Measurements from ENCODE around the gene PSG6. TPM values are rescaled to one million over a fixed set of nuclear protein-coding genes. Genes with fewer than 3 reads are reported as not detected.
"Not testable (repeated sequence)": the region's sequence is repeated elsewhere in the genome, so short reads cannot be mapped to it uniquely, and the experiment has no call there.

The PSG6 gene
- total RNA-seq (2021) = not detected in 2 replicates
- Bru-seq, nascent RNA = percentile 5 among the genes with signal in this experiment
- BruChase-seq, experiment 1, labeled RNA remaining after a 2-hour chase = percentile 4 among the genes with signal in this experiment
- BruChase-seq, experiment 2, labeled RNA remaining after a 6-hour chase = not detected
- long read RNA-seq = 0 reads

GRCh38 chr19:42917634-42918033 is at the start of gene PSG6:
TSS of gene PSG6 (minus strand) at chr19:42917894. CDS start at chr19:42917792, 102 bp downstream.
- BruUV-seq (replicated peaks); H2AFZ ChIP-seq; H3K27me3 ChIP-seq (ENCODE audit: insufficient read depth, low read depth); intact Hi-C loops (cut with micrococcal nuclease; ENCODE audit: unreplicated experiment); H3K4me1 ChIP-seq (replicated peaks; ENCODE audit: insufficient read depth); H3K4me3 ChIP-seq; H3K9me2 ChIP-seq (ENCODE audit: insufficient read depth); H3F3A ChIP-seq (ENCODE audit: insufficient read depth, low read depth); H4K20me1 ChIP-seq (ENCODE audit: insufficient read depth); POLR2A ChIA-PET (ENCODE audit: unreplicated experiment); H3K4me2 ChIP-seq; H3K9me3 ChIP-seq (ENCODE audit: insufficient read depth, low read depth); DNase-seq; H3K36me3 ChIP-seq (ENCODE audit: low read depth); CTCF ChIA-PET; H3K79me2 ChIP-seq (ENCODE audit: low read depth); H3K27ac ChIP-seq: not testable (repeated sequence)

GRCh38 chr19:42965176-42965575 is 47.5 kb upstream of the PSG6 start:
- POLR2A ChIA-PET (ENCODE audit: unreplicated experiment) = no interaction called here
- Histone ChIP-seq H3K79me2 (ENCODE audit: low read depth) (no peaks in the 10 kb centered on the region), H3K9me2 (ENCODE audit: insufficient read depth) (no peaks in the 10 kb centered on the region), H4K20me1 (ENCODE audit: insufficient read depth) (no peaks in the 10 kb centered on the region), H2AFZ (no peak overlapping the region), H3K36me3 (ENCODE audit: low read depth) (no peaks in the 10 kb centered on the region), H3F3A (ENCODE audit: insufficient read depth, low read depth) (no peaks in the 10 kb centered on the region), H3K9me3 (ENCODE audit: insufficient read depth, low read depth) (no peaks in the 10 kb centered on the region), H3K27me3 (ENCODE audit: insufficient read depth, low read depth) (no peaks in the 10 kb centered on the region; the same call in 1 of the 2 replicates), H3K4me1 (replicated peaks; ENCODE audit: insufficient read depth) (no peaks in the 10 kb centered on the region), H3K4me3 (no peak overlapping the region), H3K4me2 (no peak overlapping the region), H3K27ac (no peak overlapping the region)
- DNase-seq = no peak
- TF ChIP-seq CTCF (conservative IDR thresholded peaks at IDR 0.05) (no peak), EZH2 (IDR thresholded peaks at IDR 0.05; ENCODE audit: low read depth) (no peak)
- CTCF ChIA-PET = no interaction called here
- no TSS peak for BruUV-seq (replicated peaks)
- intact Hi-C loops (cut with micrococcal nuclease; ENCODE audit: unreplicated experiment) = no loop called here

- TF ChIP-seq CTCF (conservative IDR thresholded peaks at IDR 0.05) = no peak
- no peak for TF ChIP-seq EZH2 (IDR thresholded peaks at IDR 0.05; ENCODE audit: low read depth)
- Histone ChIP-seq H3K9me3 (ENCODE audit: insufficient read depth, low read depth) (no peaks in the 10 kb centered on the region), H3K9me2 (ENCODE audit: insufficient read depth) (no peaks in the 10 kb centered on the region), H3K27ac (no peak overlapping the region), H3K27me3 (ENCODE audit: insufficient read depth, low read depth) (no peaks in the 10 kb centered on the region; the same call in 1 of the 2 replicates), H3K4me3 (no peak overlapping the region), H3F3A (ENCODE audit: insufficient read depth, low read depth) (no peaks in the 10 kb centered on the region), H4K20me1 (ENCODE audit: insufficient read depth) (no peaks in the 10 kb centered on the region), H3K4me1 (replicated peaks; ENCODE audit: insufficient read depth) (no peaks in the 10 kb centered on the region), H3K4me2 (no peak overlapping the region), H3K79me2 (ENCODE audit: low read depth) (no peaks in the 10 kb centered on the region), H3K36me3 (ENCODE audit: low read depth) (no peaks in the 10 kb centered on the region), H2AFZ (no peak overlapping the region)
- intact Hi-C loops (cut with micrococcal nuclease; ENCODE audit: unreplicated experiment) = no loop called here
- no peak for DNase-seq
- BruUV-seq (replicated peaks) = no TSS peak
- ChIA-PET CTCF (no interaction called here), POLR2A (ENCODE audit: unreplicated experiment) (no interaction called here)
Observed at GRCh38 chr19:42961119-42961518, 43.4 kb upstream of the PSG6 start.

- H3F3A ChIP-seq (ENCODE audit: insufficient read depth, low read depth); CTCF ChIA-PET; H3K4me1 ChIP-seq (replicated peaks; ENCODE audit: insufficient read depth); H3K79me2 ChIP-seq (ENCODE audit: low read depth); DNase-seq; H3K27me3 ChIP-seq (ENCODE audit: insufficient read depth, low read depth); H3K36me3 ChIP-seq (ENCODE audit: low read depth); H3K4me2 ChIP-seq; H3K4me3 ChIP-seq; BruUV-seq (replicated peaks); H3K27ac ChIP-seq; H4K20me1 ChIP-seq (ENCODE audit: insufficient read depth); POLR2A ChIA-PET (ENCODE audit: unreplicated experiment); H3K9me3 ChIP-seq (ENCODE audit: insufficient read depth, low read depth); H2AFZ ChIP-seq; H3K9me2 ChIP-seq (ENCODE audit: insufficient read depth); intact Hi-C loops (cut with micrococcal nuclease; ENCODE audit: unreplicated experiment): not testable (repeated sequence)
Observed at GRCh38 chr19:42952126-42952525, 34.4 kb upstream of the PSG6 start.

GRCh38 chr19:42951476-42951875 is 33.8 kb upstream of the PSG6 start:
- H3K79me2 ChIP-seq (ENCODE audit: low read depth); intact Hi-C loops (cut with micrococcal nuclease; ENCODE audit: unreplicated experiment); H3K4me3 ChIP-seq; POLR2A ChIA-PET (ENCODE audit: unreplicated experiment); H4K20me1 ChIP-seq (ENCODE audit: insufficient read depth); H3K27me3 ChIP-seq (ENCODE audit: insufficient read depth, low read depth); H3K36me3 ChIP-seq (ENCODE audit: low read depth); BruUV-seq (replicated peaks); H3K4me2 ChIP-seq; H2AFZ ChIP-seq; H3K4me1 ChIP-seq (replicated peaks; ENCODE audit: insufficient read depth); H3K9me2 ChIP-seq (ENCODE audit: insufficient read depth); H3K27ac ChIP-seq; H3K9me3 ChIP-seq (ENCODE audit: insufficient read depth, low read depth); DNase-seq; H3F3A ChIP-seq (ENCODE audit: insufficient read depth, low read depth); CTCF ChIA-PET: not testable (repeated sequence)

All from PC-9 (cell line).